NCI-H82 treated with DMSO at 0.1 percent for 48 hours (cell line): ENCODE results near the gene PLEKHG3.

ENCODE experiments used
- DNase-seq: peaks from one replicate; lab custom pipeline; 2025; ENCODE audit not compliant: unreplicated experiment; lab: John Stamatoyannopoulos, UW

The PLEKHG3 gene

DNA sequence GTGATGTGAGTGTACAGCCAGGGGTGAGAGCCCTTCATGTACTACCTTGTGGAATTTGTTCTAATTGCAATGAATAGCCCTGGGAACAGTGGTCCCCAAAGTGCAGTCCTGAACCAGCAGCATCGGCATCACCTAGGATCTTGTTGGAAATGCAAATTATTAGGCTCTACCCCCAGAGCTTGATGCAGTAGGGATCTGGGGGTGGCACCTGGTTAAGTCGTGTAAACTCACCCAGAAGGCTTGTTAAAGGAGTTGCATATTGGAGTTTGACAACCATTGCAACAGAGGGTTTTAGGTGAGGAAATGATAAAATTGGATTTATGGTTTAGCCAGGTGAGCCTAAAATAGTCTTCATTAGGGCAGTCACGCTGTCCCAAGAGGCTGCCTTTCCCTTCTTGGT, 73.2 kb downstream of the PLEKHG3 start:
- DNase-seq = no peak

DNA sequence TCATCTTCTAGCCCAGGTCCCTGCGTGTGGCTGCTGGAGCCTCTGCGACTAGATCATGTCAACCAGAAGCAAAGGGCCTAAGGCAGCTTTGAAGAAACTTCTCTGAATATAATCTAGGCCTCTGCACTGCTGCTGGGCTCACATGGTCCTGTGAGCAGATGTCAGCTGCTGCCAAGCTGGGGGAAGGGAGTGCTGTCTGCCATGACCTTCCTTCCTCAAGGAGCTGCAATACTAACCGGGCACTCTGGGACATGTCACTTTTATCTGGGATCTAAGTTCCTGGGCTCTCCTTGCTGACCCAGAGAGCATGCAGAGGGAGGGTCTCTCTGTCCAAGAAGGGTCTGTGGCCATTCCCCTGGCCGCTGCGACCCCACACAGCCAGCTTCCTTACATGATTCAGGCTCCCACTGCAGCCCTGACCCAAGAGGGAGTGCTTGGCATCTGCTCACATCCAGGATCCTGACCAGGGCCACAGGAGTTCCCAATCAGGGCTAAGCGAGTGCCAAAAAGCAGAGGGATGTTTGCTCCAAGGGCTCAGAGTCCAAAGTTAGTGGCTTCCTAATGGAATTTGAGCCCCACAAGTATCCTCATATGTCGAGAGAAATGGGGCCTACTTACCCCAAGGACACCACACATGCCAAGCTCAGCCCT, 74.0 kb downstream of the PLEKHG3 start:
- peak; percentile 3 for DNase-seq

DNA sequence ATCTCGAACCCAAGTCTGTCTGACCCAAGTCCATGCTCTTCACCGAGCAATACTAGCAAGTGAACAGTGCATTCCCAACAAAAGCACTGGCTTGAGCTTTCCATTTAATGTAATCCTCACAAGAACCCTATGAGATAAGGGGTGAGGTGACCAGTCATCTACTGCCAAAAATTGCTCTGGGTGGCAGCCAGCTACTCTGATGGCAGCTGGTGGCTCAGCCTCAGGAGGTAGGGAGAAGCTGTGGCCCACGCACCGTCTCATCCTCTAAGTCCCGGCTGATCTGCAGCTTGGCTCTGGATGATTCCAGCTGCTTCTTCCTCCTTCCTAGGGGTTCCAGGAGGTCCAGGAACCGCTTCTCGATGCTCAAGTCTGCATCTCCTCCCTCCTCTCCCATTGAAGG, 75.2 kb downstream of the PLEKHG3 start:
- DNase-seq = no peak

DNA sequence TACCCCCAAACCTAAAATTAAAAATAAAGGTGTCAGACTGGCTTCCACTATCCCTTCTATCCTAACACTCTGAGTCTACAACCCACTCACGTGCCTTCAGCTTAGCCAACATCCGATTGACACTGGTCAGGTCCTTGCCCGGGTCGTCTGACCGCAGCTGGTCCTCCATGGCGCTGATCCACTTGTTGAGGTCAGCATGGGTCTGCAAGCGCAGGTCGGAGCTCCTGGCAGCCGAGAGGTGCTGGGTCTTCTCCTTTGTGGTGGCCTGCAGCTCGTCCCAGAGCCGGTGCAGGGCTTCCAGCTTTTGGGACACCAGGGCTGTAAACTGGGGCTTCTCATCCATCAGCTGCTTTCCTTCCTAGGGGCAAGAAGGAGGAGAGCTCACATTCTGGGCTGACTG, 78.0 kb downstream of the PLEKHG3 start:
- DNase-seq = no peak

DNA sequence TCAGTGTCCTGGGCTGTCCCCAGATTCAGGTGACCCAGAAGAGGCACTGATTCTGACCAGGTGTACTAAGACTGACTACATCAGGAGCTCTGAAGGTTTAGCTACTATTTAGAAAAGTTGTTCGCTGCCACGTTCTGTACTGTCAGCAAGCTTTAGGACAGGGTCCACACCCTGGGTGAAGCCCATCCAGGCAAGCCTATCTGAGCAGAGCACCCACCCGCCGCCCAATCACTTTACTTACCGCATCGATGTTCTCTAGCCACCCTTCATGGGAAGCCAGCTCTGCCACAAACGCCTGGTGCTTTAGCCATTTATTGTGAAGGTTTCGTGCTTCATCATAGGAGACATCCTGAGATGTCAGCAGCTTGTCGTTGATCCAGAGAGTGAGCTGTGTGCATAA, 79.8 kb downstream of the PLEKHG3 start:
- no peak for DNase-seq

DNA sequence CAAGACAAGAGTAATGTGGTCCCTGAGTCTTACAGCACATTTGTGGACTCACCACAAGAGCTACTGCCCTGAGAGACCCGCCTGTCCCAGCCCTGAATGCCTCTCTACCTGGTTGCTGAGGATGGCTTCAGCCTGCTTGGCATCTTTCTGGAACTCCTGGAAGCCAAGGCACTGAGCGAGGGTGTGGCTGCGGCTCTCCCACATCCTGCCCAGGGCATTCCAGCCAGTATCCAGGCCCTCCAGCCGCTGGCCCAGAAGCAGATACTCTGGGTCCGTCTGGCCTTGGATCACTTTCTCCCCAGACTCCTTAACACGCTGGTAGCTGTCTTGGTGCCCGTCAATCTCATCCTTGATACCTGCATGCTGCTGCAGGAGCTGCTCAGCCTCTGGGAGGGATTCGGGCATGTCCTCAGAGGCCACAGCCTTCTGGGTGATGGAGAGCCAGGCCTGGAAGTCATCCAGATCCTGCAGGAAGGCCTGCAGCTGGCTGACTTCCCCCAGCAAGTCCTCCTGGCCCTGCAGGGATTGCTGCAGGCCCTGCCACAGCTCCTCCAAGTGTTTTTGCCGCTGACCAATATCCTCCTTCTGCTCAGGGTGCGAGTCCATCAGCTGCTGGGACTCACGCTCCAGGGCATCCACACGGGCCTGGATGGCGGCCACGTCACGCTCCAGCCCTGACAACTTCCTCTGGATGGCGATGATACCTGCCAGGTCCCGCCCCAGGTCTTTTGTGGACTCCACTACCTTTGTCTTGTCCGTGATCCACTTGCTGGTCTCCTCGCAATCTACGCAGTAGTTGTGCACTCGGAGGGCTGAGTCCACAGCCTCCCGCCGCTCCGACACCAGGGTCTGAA, 82.3 kb downstream of the PLEKHG3 start:
- DNase-seq = no peak

DNA sequence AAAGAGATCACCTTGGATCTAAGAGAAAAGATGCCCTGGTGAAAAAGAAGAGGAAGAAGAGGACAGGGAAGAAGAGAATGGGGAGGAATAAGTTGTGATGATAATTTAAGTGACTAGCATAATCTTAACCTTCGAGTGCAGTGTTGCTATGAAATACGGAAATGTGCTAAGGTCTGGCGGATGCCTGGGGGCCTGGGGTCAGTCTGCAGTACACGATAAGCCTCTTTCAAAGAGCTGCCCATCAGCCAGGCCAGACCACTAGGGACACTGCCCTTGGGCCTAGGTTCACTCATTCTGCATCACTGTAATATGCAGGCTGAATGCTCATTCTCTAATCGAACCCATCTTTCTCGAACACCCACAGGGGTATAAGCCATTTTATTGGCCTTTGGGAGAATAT, 83.4 kb downstream of the PLEKHG3 start:
- DNase-seq = no peak

DNA sequence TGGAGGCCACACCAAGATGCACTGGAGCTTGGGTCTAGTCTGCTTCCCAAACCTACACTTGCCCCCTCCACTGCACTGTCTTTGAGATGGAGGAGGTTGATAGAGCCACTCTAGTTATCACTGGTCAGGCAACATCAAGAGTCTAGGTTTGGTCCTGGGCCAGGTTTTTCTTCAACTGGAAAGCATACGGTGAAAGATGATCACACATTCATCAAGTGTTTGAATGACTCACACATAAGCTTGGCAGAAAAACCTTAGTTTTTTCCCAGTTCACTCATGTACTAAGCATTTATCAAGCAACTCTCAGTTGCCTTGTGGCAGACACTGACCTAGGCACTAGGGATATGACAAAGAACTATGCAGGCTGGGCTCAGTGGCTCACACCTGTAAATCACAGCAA, 84.5 kb downstream of the PLEKHG3 start:
- DNase-seq = no peak

DNA sequence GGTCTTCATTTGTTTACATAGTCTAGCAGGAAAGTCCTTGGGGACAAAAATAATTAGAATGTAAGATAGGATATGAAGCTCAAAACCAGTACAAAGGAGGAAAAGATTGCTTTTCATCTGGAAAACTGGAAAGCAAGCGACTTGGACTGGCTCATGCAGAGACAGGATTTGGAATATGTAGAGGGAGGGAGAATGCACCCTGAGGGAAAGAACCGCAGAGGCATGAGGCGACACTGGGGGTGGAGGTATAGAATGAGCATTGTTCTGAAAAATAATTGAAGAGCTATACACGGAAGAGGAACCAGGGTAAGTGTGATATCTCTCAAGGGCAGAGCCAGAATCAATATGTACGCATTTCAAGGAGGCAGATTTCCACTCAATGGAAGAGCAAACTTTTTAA, 85.5 kb downstream of the PLEKHG3 start:
- no peak for DNase-seq

DNA sequence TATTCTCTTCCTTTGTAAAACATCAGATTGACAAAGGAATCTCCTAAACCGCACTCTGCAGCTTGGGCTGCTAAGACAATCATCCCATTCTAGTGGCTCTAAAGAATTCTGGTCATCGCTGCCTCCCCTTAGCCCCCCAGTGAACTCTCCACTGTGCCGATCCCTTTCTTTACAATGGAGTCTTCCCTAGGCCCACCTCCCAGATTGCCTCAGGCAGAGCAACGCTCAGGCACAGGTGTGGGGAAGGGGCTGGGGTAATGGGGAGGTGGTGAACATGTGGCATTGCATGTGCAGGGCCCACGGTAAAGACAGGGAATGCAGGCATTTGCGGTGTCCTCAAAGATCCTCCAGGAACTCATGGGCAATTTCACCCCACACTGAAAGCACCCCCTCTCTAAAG, 86.3 kb downstream of the PLEKHG3 start:
- no peak for DNase-seq

DNA sequence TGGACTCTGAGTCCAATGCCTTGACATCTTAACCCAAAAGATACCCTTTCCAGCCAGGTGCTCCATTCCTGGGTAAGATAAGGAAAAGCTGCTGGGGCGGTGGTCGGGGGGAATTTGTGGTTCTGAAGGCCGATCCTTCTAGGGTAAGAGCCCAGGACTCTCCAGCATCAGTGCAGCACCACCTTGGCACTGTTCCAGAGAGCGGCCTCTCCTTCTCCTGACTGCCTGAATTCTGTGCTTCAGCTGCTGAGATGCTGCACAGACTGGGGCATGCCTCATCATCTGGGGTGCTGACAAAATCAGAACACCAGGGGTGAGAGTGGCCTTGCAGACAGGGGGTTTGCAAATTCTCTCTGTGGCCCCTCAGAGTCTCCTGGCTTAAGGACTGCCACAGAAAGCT, 88.0 kb downstream of the PLEKHG3 start:
- no peak for DNase-seq

DNA sequence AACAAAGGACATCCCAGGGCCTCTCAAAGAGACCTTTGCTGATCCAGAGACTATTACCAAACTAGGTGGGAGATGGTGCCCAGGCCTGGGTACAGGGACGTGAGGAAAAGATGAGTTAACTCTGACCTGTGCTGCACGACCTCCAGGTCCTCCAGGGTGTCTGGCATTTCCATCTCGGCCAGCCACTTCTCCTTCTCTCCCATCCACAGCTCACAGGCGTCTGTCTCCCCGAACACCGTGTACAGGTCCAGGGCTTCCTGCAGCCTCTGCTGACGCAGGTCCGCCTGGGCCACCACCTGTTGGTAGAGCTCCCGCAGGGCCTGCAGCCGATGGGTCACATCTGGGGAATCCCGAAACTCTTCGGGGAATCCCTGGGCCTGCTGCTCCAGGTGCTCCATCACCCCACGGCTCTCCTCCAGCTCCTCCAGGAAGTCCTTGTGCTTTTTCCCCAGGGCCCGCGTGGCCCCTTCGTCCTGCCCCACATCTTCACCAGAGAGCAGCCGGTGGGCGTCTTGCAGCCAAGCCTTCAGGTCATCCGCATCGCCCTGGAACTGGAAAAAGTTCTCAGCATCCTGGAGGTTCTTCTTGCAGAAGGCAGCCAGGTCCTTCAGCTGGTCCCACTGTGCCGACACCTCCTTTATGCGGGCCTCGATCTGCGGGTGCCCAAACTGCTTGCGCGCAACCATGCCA, 88.8 kb downstream of the PLEKHG3 start:
- no peak for DNase-seq

DNA sequence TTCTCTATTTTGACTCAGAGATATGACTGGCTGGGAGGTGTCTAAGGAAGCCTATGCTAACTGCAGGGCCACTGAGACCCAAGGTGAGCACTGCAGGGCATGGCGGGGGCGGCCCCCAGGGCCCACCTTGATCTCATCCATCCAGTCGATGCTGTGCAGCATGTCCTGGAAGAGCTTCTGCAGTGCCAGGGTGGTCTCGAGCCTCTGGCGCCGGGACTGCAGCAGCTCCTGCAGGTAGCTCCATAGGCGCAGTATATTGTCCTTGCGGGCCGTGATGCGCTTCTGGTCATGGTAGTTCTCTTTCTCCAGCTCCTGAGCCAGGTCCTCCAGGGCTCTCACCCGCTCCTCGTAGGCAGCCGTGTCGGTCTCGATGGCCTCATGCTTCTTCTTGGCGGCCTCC, 91.0 kb downstream of the PLEKHG3 start:
- no peak for DNase-seq

DNA sequence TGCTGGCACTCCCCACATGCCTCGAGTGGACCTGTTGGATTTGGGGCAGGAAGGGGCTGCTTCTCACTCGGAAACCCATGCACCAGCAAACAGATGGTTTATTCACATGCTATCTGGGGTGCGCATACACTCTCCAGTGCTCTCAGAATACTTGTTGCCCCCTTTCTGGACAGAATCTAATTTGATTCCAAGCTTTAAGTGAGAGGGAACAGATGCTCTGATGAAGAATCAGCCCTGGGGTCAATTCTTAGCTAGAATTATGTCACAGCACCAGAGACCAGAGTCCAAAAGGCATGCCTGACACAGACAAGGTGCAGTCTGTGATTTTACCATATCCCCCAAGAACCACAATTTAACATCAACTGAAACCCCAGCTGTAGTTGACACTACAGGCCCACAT, 91.7 kb downstream of the PLEKHG3 start:
- DNase-seq = no peak

DNA sequence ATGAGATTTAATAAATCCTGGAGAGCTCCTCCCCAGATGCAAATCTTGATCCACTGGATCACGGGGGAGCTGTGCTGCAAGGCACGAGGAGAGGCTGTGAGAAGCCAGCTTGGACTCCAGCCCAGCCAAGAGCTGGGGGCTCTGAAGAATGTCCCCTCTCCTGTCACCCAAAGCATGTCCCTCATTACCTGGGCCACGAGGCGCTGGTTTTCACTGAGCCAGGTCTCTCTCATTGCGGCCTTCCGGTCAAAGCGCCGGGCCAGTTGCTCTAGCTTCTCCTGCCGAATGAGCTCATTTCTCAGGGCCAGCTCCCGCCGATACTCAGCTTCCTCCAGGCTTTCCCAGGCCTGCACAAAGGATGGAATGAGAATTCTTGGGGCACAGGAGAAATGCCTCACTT, 92.1 kb downstream of the PLEKHG3 start:
- no peak for DNase-seq

DNA sequence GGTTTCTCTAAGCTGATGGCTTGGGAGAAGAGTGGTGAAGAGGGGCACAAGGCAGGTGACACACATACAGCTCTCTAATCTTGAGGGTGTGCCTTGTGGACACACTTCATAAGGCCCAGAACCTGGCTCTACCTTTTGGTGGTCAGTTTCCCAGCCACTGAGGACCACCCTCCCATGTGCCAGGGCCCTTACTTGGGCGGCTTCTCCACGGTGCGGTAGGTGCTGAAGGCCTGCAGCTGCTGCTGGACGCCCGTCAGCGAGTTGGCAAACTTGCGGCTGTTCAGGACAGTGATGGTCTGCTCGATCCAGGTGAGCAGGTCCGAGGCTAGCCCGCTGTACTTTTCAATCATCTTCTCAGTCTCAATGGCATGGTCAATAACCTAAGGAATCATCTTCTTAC, 95.3 kb downstream of the PLEKHG3 start:
- no peak for DNase-seq
